Pancreas (tissue), 10 donors: ENCODE results near the gene RNF5. TPM values are rescaled to one million over a fixed set of nuclear protein-coding genes. Genes with fewer than 3 reads are reported as not detected.

Experiments used
- ATAC-seq, 4 donors: fragments of 200-7000 bp; cut with Tn5 transposase; one replicate each; pipeline versions ENCODE4 v1.8.0 to v1.9.1; 2020; ENCODE audit warnings: mild to moderate bottlenecking in 4 of 4, moderate library complexity in 4 of 4
- DNase-seq, 6 donors: peaks; one replicate each; pipeline ENCODE4 v3.0.0-alpha.2; 2020
- FAIRE-seq: peaks from 2 replicates; lab custom pipeline; 2012; peaks lifted over from hg19 to GRCh38; lab: Jason Lieb, UNC
- H3K27ac ChIP-seq, 4 donors: fragments of 200-600 bp; sonication (generic); 1 replicate in 3 of 4; 2 replicates in 1 of 4; pipeline versions ENCODE4 v1.5.0 to v1.8.0; 2020
- H3K27me3 ChIP-seq, 4 donors: fragments of 200-600 bp; one replicate each; pipeline ENCODE4 v1.8.0; 2021
- H3K36me3 ChIP-seq, 3 donors: fragments of 200-600 bp; sonication (generic) in 1 of 3; one replicate each; pipeline versions ENCODE4 v1.5.0 to v1.8.0; 2020 to 2021
- H3K4me1 ChIP-seq, 3 donors: fragments of 200-600 bp; one replicate each; pipeline ENCODE4 v1.8.0; 2021
- H3K4me3 ChIP-seq, 4 donors: fragments of 200-600 bp; sonication (generic) in 2 of 4; one replicate each; pipeline versions ENCODE4 v1.5.0 to v1.8.0; 2020 to 2021
- H3K9me3 ChIP-seq, 4 donors: fragments of 200-600 bp; one replicate each; pipeline ENCODE4 v1.8.0; 2021
- WGBS, 2 donors: extraction: QIAGEN DNeasy Blood & Tissue Kit; methylation state at CpG; one replicate each; pipeline ENCODE4 v1.1.7; 2013; 5-methylcytosine and 5-hydroxymethylcytosine counted together
- intact Hi-C, 3 donors: fragments of 100-400 bp; cut with DNase I; formaldehyde crosslinking; loops; one replicate each; pipeline versions ENCODE4 v1.11.1 to v1.14.2; 2022
- polyA plus RNA-seq, 2 donors: library from polyadenylated mRNA; stranded (reverse); fragments of 200-250 nt; gene quantifications; one replicate each; pipeline ENCODE4 v1.2.3, GENCODE V29; 2013
- total RNA-seq, 6 donors: library from RNA; stranded (reverse); fragmentation: NEBNext Ultra II Directional in 4 of 6; extraction: Animal tissue kit (Norgen Biotek cat#: 25700) in 4 of 6; gene quantifications; one replicate each; pipeline versions ENCODE4 v1.2.1 to v1.2.4, GENCODE V29; 2021 to 2023
- TF ChIP-seq, protein P1 (sequence below), 4 donors: fragments of 200-600 bp; sonication (generic) in 3 of 4; IDR thresholded peaks; one replicate each; pipeline versions ENCODE4 v1.5.0 to v1.8.0; 2021; ENCODE audit warnings: antibody characterized with exemption in 4 of 4
- donor health status: healthy with polysubstance abuse.
- donor health status: DM: no; HTN: no; CAD: no; lungs with moderate emphysema.
- donor health status: DM: no; HTN: no; CAD: no.
- donor health status: control.
- donor health status: control.
- donor health status: Bipolar disorder and iron deficiency.
- donor health status: DM: yes; HTN: yes; CAD: no.
- donor health status: DM: no; HTN: no; CAD: no.
- donor health status: DM: no; HTN: no; CAD: no.
- donor health status: DM: yes; HTN: yes; CAD: no.

The RNF5 gene
- total and polyA plus RNA-seq, 8 donors: 16.1 to 41.4 (median 25.8) TPM

DNA sequence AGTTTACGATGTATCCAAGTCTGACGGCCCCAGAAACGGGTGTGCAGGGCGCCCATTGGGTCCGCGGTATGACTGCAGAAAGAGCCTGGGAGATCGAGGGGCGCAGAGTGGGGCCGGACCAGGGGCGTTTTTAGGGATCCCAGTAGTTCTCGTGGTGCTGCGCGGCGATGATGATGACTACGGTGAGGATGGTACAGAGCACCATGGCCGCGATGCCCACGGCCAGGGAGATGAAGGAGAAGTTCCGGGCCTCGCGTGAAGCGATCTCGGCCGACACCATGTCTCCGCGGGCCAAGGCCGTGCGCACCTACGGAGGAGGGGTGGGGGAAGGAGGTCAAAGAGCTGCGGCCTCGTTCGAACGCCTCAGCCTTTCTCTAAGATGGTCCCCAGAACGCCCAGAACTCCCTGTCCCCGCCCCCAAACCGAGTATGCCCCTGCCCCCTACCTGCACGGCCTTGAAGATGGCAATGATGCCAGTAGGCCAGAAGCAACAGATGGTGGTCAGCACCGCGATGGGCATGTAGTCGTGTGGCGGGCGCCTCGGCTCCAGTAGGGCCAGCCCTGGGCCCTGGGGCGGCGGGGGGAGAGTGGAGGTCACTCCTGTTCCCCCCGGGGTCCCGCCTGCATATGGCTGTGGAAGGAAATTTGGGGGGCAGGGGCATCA is 29.0 kb upstream of the RNF5 start:
- peak overlapping the region in 2 of 4 donors; percentile 15 to 46 for H3K4me3 ChIP-seq
- TF ChIP-seq, protein P1, sequence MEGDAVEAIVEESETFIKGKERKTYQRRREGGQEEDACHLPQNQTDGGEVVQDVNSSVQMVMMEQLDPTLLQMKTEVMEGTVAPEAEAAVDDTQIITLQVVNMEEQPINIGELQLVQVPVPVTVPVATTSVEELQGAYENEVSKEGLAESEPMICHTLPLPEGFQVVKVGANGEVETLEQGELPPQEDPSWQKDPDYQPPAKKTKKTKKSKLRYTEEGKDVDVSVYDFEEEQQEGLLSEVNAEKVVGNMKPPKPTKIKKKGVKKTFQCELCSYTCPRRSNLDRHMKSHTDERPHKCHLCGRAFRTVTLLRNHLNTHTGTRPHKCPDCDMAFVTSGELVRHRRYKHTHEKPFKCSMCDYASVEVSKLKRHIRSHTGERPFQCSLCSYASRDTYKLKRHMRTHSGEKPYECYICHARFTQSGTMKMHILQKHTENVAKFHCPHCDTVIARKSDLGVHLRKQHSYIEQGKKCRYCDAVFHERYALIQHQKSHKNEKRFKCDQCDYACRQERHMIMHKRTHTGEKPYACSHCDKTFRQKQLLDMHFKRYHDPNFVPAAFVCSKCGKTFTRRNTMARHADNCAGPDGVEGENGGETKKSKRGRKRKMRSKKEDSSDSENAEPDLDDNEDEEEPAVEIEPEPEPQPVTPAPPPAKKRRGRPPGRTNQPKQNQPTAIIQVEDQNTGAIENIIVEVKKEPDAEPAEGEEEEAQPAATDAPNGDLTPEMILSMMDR (IDR thresholded peaks at IDR 0.05): no peak
- ATAC-seq (no peak), DNase-seq (no peak), FAIRE-seq (no peak)
- H3K27ac ChIP-seq: no peak overlapping the region
- 33 to 40% methylated on average over 47 of the region's 47 CpGs for WGBS, 2 donors
- intact Hi-C loops: no loop called here
- H3K9me3 ChIP-seq: no peaks in the 10 kb centered on the region
- H3K4me1 ChIP-seq: no peaks in the 10 kb centered on the region
- H3K27me3 ChIP-seq: no peaks in the 10 kb centered on the region
- no peaks in the 10 kb centered on the region for H3K36me3 ChIP-seq

- Histone ChIP-seq H3K27ac (no peak overlapping the region), H3K27me3 (no peaks in the 10 kb centered on the region), H3K9me3 (no peaks in the 10 kb centered on the region), H3K4me1 (peaks cover 0 to 5% (median 4%) of the 10 kb centered on the region in 3 donors), H3K36me3 (no peaks in the 10 kb centered on the region), H3K4me3 (no peak overlapping the region)
- WGBS, 2 donors: 44 to 47% methylated on average over 53 to 55 of the region's 55 CpGs
- no peak for FAIRE-seq
- TF ChIP-seq, protein P1 (IDR thresholded peaks at IDR 0.05): no peak
- DNase-seq: no peak
- intact Hi-C loops: no loop called here
- ATAC-seq: no peak
Measured at GRCh38 chr6:32149932-32150870, 28.0 kb upstream of the RNF5 start.

GRCh38 chr6:32151181-32151862 is 26.9 kb upstream of the RNF5 start:
- FAIRE-seq (no peak), DNase-seq (no peak), ATAC-seq (no peak)
- WGBS, 2 donors: 42 to 60% methylated on average over 5 to 8 of the region's 8 CpGs
- Histone ChIP-seq H3K27me3 (no peaks in the 10 kb centered on the region), H3K4me1 (peaks cover 0 to 5% (median 4%) of the 10 kb centered on the region in 3 donors), H3K9me3 (no peaks in the 10 kb centered on the region), H3K36me3 (no peaks in the 10 kb centered on the region), H3K4me3 (no peak overlapping the region), H3K27ac (no peak overlapping the region)
- intact Hi-C loops: no loop called here
- TF ChIP-seq, protein P1 (IDR thresholded peaks at IDR 0.05): no peak

DNA sequence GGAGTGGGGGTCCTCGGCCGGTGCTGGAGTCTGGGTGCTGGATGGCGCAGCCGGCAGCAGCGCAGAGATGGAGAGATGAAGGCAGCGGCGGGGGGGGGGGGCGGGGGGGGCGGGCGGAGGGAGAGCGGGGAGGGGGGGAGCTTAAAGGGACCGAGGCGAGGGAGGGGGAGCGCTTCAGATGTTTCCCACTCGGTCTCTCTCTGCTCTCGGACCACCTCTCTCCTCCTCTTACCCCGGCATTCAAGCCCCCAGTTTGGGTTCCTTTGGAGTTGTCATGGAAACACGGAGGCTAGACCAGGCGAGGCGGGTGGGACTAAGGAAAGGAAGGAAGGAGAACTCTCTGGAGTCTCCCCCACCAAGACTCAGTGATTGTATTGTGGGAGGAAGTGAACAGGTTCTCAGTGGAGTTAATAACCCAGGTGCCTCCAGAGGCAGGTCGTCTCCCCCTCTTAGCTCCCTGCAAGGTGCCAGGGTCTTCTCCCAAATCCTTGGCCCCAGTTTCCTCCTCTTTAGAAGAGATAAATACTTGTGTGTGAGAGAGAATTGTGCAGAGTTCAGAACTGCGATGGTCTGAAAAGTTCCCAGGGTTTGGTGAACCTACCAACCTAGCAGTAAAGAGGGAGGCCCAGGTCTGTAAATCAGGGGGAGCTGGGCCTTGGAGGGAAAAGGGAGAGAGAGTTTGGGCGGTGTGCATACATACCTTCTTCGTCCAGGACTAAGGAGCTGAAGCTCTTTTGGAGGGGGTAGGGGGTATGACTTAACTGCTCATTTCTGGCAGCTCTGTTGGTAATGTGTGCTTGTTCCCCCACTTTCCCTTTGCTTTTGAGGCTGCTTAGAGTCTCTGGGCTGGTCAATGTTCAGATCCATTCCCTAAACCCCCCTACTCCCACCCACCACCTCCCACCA is 26.1 kb upstream of the RNF5 start, which contains the start of gene PRRT1:
TSS of gene PRRT1 (minus strand) at position 77 of the 906 bp plus-strand sequence. CDS start 112 bp downstream, outside the sequence.
- WGBS, 2 donors: 50 to 70% methylated on average over 7 to 15 of the region's 24 CpGs
- Histone ChIP-seq H3K36me3 (no peaks in the 10 kb centered on the region), H3K4me1 (peaks cover 0 to 5% (median 4%) of the 10 kb centered on the region in 3 donors), H3K27me3 (no peaks in the 10 kb centered on the region), H3K4me3 (peak within 1 kb of the TSS in 1 of 4 donors; percentile 70), H3K27ac (no peak within 1 kb of the TSS), H3K9me3 (no peaks in the 10 kb centered on the region)
- TF ChIP-seq, protein P1 (IDR thresholded peaks at IDR 0.05): no peak
- FAIRE-seq (no peak), DNase-seq (no peak), ATAC-seq (no peak)
- intact Hi-C loops: no loop called here
